ENCODE data around the gene HOXA2.

The HOXA2 gene

DNA sequence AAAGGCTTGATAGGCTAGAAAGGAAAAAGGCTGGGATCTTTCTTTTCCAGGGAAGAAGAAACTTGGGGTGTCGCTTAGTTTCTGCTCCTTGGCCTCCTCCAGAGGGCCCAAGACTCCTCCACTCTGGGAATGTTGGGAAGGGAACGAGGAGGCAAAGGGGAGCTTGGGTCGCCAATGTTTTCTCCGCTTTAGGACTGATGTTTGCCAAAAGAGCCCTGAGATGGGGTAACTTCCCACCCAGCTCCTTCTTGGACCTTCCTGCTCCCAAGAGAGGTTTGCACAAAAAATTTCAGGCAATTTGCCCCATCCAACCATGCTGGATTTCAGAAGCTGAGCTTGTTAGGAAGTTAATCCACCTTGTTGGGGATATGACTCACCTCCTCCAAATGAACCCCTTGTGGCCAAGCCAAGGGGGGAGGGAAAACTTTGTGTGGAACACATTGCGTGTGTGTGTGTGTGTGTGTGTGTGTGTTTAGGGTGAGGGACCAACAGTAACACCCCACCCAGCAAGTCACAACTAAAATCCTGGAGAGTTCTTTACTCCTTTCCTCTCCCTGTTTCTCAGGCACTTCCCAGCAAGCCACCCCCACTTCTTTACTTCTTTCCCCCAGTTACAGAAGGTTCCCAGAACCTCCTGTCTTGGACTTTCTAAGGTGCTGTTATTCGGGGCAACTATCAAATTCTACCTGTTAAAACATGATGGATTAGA lies 8.7 kb upstream of the HOXA2 start:
- no peak for DNase-seq

DNA sequence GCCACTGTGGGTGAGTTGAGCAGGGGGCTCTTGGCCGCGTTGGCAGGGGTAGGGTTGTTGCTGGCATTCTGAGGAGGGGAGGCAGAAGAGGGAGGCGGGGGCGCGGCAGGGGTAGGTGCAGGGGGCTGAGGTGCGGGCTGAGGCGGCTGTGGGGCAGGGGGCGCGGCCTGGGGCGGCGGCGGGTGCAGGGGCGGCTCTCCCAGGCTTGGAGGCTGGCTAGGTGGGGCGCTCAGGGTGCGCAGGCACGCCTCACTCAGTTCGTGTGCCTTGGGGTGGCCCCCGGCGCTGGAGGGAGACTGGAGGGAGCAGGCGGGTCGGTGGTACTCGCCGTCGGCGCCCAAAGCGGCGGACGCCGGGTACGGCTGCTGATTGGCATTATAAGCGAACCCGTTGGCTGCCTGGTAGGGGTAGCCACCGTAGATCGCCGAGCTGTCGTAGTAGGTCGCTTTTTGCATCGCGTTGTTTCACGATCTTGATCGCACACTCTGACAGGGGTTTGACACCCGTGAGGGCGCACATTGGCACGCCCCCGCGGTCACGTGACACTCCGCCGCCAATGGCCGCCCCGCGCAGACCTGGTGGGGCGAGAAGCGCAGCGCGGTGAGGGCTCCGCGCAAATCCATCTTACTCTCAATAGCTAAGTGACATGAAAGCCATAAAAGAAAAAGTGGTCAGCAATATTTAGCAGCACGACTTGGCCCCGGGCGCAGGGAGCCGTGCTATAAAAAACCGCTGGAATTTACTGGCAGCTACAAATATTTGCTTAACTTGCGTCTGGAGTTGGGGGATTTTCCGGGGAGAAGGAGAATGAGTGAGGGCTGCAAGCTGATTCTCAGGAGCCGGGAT lies 7.9 kb upstream of the HOXA2 start:
- DNase-seq, result no peak

DNA sequence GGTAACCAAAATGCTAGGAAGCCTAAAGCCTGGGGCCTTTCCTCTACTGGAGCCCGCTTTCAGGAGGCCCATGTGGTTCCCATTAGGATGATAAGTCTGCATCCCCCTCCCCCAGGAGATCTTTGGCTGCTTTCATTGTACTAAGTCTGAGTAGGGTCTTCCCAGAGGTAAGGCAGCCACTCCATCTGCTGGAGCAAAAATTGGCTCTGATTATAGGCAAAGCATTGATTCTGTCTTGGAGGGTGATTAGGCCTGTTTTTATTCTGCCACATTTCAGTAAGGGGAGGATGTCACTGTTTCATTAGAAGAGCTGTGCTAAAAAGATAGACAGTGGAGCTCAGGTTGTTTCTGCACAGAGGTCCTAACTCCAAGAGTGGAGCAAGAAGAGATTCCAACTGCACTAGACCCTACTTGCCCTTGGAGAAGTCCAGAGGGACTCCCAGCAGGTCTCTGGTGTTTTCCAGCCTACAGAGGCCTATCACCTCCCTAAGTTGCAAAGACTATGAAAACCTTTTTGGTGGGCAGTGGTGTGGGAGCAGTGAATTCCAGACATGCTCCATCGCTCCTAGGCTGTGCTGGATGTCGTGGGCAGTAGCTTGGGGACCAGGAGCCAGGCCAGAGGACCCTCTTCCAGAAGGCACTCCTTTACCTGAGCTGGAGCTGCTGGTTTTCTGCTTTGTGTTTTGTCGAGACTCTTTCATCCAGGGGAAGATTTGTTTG lies 7.1 kb upstream of the HOXA2 start:
- DNase-seq, result no peak

DNA sequence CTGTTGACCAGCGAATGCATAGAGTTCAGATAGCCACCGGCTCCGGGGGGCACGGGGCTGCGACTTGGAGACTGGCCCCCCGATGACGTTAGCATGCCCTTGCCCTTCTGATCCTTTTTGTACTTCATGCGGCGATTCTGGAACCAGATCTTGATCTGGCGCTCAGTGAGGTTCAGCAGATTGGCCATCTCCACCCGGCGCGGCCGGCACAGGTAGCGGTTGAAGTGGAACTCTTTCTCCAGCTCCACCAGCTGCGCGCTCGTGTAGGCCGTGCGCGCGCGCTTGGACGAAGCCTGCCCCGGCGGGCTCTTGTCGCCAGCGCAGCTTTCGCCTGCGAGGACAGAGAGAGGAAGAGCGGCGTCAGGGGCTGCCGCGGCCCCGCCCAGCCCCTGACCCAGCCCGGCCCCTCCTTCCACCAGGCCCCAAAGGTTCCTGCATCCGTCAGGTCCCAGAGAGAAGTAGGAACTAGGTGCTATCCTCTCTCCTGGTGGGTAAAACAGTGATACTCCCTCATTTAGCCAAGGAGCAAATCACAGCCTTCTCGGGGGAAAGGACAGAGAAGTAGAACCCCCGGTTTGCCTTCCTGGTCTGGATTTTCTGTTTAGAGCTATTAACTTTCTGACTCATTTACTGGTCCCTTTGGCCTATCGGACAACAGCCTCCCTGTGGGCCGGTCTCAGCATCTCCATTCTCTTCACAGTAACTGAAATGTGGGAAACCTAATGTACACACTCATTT lies 6.1 kb upstream of the HOXA2 start:
- DNase-seq, result no peak

DNA sequence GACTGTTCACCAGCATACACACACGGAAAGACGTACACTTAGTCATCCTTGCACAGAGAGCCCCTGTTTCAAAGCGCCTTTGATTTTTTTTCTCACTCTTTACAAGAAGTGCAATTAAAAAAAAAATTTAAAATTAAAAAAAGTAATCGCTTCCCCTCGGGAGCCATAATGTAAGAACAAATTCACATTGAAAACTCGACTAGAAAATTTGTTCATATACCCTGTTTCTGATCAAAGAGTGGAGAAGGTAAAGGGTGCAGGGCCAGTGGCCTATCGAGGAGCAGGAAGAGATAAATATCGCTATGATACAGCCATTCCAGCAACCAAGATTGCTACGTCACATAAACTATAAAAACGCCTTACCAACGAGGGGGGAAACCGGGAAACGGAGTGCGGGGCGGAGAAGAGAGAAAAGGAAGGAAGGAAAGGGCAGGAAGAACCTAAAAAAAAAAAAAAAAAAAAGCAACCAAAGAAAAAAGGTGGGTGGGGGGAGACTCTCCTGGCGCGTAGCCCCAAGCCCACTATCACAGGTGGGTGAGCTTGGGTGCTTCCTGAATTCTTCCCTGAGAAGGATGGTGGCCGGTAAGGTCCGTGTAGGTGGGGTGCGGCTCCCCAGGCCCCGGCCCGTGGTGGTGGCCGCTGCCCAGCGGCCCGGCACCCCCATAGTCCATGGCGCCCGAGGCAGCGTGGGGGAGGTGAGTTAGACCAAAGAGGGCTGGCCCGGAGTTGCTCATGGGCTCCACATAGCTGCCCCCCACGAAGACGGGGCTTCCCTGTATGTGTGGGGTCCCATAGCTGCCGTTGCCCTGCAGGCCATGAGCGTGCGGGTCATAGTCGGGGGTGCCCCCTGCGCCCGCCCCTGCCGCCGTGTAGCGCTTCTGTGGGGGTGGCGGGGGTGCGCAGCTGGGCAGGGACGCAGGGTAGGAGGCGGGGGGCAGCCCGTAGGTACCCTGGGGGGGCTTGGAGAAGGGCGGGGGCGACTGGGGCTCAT lies 5.2 kb upstream of the HOXA2 start:
- DNase-seq, result no peak

DNA sequence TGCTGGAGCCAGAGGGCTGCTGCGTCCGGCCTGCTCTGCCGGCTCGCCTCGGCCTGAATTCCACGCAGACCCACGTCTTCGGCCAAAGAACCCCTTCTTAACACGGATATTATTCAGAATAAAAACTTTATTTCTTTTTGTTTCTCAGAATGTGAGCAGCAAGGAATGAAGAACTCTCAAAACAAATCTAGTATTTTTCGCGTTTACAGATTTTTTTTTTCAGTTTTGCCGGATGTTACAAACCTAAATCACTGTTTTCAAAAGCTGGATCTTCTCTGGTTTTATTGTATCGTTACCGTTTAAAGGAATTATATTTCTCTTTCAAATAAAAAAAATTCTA lies 4.4 kb upstream of the HOXA2 start:
- no peak for DNase-seq

DNA sequence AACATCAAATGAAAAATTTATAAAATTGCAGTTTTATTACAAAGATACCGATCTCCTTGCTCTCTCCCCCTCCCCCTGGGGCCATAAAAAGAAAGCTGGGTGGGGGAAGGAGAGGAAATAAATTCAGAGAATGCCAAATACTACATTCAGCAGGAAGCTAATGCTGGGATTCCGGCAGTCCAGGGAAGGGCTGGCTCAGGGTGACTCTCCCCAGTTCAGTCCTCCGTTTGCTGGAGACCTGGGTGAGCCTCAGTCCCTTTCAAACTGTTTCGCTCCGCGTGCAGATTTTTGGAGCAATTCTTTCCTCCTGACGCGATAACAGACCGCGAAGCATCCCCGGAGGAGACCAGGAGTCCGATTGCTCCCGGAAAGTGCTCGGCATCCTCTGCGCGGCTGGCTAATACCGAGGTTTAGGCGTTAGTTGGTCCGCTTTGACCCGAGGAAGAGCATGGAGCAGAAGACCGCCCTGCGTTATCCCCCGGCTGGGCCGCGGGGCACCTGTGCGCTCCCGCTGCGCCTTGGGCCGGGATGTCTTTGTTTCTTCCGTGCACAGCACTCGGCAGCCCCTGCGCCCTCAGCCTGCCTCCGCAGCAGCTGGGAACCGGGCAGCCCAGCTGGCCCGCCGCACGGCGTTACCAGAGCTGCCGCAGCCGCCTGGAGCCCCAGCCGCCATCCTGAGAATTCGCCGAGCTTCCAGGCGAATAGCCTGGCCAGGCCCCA lies 3.9 kb upstream of the HOXA2 start:
- no peak for DNase-seq

DNA sequence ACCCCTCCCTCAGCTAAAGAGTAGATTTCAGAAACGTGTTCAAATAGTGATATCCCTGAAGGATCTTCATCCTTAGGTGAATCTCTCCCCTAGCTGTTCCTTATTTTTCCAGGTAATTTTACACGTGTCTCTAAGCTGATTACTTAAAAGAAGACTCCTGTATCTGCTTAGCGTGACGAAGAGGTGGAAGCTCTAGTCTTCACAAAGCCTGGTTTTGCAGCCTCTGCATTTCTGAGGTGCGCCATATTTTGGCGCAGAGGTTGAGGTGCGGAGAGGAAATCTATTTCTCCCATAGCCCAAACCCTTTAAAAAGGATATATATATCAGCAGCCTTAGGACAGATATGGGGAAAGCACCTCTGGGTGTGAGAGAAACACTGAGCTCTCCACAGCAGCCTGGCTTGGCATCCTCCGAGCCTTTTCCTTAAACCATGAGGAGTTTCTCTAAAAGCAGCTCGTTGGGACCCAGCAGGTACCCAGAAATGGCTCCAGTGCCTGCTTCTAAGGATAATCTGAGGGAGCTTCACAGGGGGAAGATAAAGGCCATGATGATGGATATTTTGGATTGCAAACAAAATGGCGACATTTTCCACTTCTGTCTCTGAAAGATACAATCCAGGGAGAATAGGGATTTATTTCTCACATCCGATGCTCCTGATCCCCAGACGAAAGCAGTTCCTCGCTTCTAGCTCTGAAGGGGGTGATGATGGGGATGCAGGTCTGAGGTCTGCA lies 3.0 kb upstream of the HOXA2 start:
- no peak for DNase-seq

DNA sequence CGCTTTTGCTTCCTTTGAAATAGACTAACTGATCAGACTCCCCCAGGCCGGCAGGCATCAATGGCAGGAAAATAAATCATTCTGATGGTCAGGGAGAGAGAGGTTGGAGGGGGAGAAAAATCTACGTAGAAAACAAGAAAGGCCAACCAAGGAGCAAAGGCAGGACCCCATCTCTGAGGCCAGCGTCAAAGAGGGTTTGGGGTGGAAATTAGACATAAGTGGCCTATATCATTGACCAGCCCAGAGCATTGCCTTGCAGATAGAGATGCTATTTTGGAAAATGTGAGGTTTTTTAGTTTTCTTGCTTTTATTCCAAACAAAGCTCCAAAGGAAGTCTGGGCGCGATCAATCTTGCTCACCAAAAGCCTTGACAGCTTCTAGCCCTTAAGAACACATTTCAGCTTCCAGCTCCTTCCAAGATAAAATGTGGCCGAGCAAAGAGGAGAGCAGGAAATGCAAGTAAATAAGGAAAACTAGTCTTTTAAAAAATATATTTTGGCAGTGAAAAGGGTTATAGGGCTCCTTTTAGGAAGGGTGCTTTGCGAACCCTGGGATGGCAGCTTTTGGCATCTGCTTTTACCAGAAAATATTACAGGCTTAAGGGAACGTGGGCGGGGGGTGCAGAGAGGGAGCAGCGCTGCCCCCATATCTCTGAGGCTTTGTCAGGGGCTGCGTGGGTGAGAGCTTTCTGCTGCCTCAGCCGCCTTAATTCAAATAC lies 2.0 kb upstream of the HOXA2 start:
- no peak for DNase-seq

DNA sequence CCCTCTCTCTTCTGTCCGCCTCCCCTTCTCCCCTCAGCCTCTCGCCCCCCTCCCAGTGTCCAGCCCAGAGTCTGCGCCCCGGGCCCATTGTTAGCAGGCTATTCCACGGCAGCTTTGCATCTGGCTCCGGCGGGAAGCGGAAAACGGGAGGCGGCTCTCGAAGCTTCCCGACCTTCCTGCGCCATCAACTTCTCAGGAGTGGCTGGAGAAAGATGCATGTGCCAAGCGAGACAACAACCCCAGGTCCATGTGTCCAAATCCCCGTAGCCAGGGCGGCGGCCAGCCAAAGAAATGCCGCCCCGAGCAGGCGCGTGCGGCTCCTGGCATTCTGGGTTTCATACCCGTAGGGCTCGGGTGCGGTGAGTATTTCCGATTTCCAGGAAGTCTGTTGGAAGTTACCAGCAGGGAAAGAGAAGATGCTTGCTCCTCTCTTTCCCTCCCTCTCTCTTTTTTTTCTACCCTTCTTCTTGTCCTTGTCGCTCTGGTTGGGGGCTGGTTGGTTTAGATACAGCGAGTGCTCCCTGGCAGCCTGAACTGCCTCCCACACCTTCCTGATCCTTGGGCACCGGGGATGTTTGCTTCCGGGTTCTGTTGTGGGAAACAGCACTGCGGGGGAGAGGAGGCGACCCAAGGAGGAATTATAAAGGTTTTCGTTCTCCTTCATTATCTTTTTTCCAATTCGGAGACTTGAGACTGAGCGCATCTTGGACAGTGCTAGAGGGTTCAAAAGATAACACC lies 1.2 kb upstream of the HOXA2 start:
- DNase-seq, result no peak

DNA sequence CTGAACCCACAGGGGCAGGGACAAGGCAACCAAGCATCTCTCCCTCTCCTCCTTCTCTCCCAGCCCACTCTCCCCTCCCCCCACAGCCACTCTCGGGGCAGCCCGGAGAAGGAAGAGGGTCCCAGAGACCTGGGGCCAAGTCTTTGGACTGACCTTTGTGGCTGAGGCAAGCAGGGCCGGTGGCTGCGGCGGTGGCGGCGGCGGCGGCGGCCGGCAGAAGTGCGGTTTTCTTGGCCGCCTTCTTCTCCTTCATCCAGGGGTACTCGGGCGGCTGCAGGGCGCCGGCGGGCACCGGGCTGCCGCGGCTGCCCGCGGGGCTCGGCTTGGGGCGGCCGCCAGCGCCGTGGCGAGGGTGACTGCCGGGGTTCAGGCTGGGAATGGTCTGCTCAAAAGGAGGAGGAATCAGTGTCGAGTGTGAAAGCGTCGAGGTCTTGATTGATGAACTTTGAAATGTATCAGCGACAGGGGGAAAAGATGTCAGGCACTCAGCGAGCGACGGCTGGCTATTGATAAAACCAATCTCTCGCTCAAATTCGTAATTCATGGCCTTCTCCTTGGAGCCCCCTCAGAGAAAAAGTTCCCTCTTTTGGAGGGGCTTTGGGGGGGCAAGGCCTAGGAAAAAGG lies 414 bp downstream of the HOXA2 start:
- DNase-seq, result no peak

DNA sequence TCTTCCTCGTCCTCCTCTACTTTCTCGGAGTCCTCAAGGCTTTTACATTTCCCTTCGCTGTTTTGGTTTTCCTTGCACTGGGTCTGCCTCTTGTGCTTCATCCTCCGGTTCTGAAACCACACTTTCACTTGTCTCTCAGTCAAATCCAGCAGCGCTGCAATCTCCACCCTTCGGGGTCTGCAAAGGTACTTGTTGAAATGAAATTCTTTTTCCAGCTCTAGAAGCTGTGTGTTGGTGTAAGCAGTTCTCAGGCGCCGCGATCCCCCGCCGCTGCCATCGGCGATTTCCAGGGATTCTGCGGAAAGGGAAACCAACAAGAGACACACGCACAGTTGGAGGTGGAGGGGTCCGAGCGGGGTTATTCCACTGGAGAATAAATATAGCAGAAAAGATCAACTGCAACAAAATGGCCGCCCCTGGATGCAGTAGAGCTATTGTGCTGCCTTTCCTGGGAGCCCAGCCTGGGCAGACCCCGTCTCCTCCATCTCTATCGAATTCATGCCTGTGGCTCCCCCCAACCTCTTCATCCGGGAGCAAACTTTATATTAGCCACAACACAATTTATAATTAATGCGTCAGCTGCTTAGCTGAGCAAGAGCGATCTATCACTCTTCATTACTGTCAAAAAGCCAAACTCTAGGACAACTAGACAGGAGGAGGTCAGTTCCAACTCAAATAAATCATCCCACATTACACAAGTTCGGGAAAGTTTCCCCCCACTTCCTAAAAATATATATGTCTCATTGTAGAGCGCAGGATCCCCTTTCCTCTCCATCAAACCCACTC lies 1.1 kb downstream of the HOXA2 start:
- DNase-seq, result no peak

DNA sequence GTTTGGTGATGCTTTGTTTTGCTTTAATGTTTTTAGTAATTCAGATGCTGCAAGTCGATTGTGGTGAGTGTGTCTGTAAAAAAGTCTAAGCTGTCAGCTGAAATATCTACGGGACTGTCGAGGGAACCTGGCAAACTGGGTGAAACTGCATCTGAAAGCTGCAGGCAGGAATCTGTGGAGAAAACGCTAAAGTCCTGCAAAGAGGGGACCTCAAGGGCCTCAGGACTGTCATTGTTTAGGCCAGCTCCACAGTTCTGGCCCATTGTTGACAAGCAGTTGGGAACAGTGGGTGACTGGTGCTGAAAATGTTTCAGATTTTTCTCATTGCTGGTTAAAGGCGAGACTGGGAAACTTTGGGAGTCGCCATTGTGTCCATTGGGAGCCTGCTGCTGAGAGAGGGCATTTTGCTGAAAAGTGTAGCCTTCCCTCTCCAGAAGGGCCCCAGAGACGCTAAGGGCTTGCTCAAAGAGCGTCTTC lies 1.8 kb downstream of the HOXA2 start:
- no peak for DNase-seq

DNA sequence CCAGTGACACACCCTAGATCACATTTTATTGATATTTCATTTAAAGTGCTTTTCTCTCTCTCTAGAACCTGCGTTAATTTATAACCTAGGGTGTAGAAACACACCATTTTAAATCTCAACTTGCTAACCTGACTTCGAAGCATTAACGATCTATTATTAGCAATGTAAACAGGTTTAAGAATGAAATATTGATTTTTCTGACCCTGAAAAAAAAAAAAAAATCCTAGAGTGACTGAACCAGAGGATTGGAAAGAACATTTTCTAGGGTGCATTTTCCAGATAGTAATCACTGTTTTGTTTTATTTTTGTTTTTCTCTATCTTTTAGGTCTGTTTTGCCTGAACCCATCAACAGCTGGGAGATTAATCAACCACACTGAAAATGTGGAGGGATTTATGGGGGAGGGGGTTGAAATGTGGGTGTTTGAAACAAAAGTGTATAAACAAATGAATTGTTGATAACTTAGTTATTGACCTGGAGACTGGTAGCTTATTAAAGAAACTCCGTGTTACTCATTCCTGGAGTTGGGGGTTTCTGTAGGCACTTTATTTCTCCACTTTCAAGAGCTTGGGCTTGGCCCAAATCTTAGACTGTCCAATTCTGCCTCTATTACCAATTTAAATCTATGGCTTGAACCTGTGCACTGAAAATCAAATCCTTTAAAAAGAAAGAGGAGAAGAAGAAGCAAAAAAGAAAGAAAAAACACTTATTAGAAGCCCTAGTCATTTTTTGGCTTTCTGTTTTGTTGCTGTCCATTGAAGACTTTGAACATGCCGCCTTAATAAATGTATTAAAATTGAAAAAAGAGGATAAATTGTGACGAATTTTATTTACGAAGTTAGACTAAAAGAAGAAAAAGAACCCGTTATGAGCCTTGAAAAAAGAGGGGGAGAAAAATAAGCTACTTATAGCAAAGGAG lies 2.8 kb downstream of the HOXA2 start:
- no peak for DNase-seq

DNA sequence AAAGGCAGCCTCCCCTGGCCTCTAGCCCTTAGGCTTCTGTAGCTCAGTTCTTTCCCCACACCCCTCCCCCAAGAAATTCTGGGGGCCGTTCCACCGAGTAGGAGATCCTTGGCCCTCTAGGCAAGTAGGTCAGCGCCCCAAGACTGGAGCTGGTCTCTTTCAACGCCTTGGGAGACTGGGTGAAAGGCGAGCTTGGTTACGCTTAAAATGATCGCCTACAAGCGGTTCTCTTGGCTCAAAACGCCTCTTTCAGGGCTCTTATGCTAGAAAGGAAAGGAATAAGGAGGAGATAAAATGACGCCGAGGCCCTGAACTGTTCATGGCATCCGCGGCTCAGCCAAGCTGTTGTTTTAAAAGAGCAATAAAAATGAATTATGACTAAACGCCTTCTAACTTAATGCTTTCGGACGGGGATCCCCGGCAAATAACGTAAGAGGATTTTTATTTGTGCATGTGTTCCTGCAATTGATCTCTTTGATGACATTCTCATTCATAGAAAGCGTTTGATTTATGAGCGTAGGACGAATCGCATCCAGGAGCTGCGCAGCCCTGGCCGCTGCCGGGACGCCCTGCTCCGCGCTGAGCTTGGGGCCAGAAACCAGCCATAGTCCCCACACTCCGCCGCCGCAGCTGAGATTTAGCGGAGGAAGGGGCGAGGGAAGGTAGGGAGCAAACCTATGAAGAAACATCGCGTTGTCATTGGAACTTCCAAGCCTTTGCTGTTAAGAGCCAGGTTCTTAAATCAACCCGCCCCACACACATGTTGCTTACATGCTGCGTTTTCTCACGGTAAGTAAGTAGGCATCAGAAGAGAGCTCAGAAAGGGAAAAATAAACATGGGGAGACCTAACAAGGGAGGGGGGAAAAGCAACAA lies 3.7 kb downstream of the HOXA2 start:
- DNase-seq, result no peak

Data from cortex of kidney (tissue), 1 donor.